ENCODE results near the gene UBE2F.
A peak's percentile ranks its signal among the peaks of the same experiment; 100 is the strongest.
"Not testable (repeated sequence)": the region's sequence is repeated elsewhere in the genome, so short reads cannot be mapped to it uniquely, and the experiment has no call there.

UBE2F gene

GRCh38 chr2:237944302-237944701, 22.5 kb upstream of the UBE2F start:
- DNase-seq (ENCODE audit: low spot score), result no peak

- no peak for DNase-seq (ENCODE audit: low spot score)
These were observed 20.4 kb upstream of the UBE2F start for GRCh38 chr2:237946423-237946822.

GRCh38 chr2:237951354-237951753, 15.5 kb upstream of the UBE2F start:
- DNase-seq (ENCODE audit: low spot score), result not testable (repeated sequence)

- no peak for DNase-seq (ENCODE audit: low spot score)
These were observed 14.9 kb upstream of the UBE2F start for GRCh38 chr2:237951878-237952277.

- DNase-seq (ENCODE audit: low spot score), result no peak
These were observed 14.0 kb upstream of the UBE2F start for GRCh38 chr2:237952851-237953250.

- no peak for DNase-seq (ENCODE audit: low spot score)
These were observed 11.0 kb upstream of the UBE2F start for GRCh38 chr2:237955640-237956401.

GRCh38 chr2:237956402-237956736, 10.4 kb upstream of the UBE2F start:
- DNase-seq (ENCODE audit: low spot score), result no peak

GRCh38 chr2:237961637-237962036, 5.2 kb upstream of the UBE2F start:
- DNase-seq (ENCODE audit: low spot score), result no peak

GRCh38 chr2:237962432-237963084, 4.3 kb upstream of the UBE2F start:
- DNase-seq (ENCODE audit: low spot score), result no peak

- not testable (repeated sequence) for DNase-seq (ENCODE audit: low spot score)
These were observed 3.3 kb upstream of the UBE2F start for GRCh38 chr2:237963490-237963991.

GRCh38 chr2:237964194-237964577, 2.6 kb upstream of the UBE2F start:
- no peak for DNase-seq (ENCODE audit: low spot score)

- DNase-seq (ENCODE audit: low spot score), result no peak
These were observed 2.0 kb upstream of the UBE2F start for GRCh38 chr2:237964578-237965404.

- DNase-seq (ENCODE audit: low spot score), result not testable (repeated sequence)
These were observed 970 bp upstream of the UBE2F start for GRCh38 chr2:237965844-237966243.

GRCh38 chr2:237966250-237966564, 607 bp upstream of the UBE2F start:
- no peak for DNase-seq (ENCODE audit: low spot score)

GRCh38 chr2:237967463-237967951, 693 bp downstream of the UBE2F start:
- peak; percentile 5 for DNase-seq (ENCODE audit: low spot score)

- peak; percentile 85 for DNase-seq (ENCODE audit: low spot score)
These were observed 1.4 kb downstream of the UBE2F start for GRCh38 chr2:237968048-237968862.

GRCh38 chr2:237971661-237972060, 4.8 kb downstream of the UBE2F start:
- DNase-seq (ENCODE audit: low spot score), result no peak

GRCh38 chr2:237972211-237972610, 5.4 kb downstream of the UBE2F start:
- DNase-seq (ENCODE audit: low spot score), result no peak

- no peak for DNase-seq (ENCODE audit: low spot score)
These were observed 6.1 kb downstream of the UBE2F start for GRCh38 chr2:237972936-237973335.

GRCh38 chr2:237977380-237977779, 10.6 kb downstream of the UBE2F start:
- peak; percentile 18 for DNase-seq (ENCODE audit: low spot score)

- DNase-seq (ENCODE audit: low spot score), result no peak
These were observed 11.4 kb downstream of the UBE2F start for GRCh38 chr2:237978058-237978712.

All from NAMALWA (cell line).